AG10803 (cell line): ENCODE results near the gene THEM4.

Experiments used
- DNase-seq: peaks from one replicate; pipeline ENCODE4 v3.0.0; 2010; ENCODE audit warnings: low read depth
- H3K4me3 ChIP-seq: 2 replicates; pipeline ENCODE4 v1.5.1; 2011; ENCODE audit warnings: mild to moderate bottlenecking, low read length, control low read depth
- CTCF ChIP-seq: conservative IDR thresholded peaks from 2 replicates; pipeline ENCODE4 v1.5.1; 2011; ENCODE audit warnings: mild to moderate bottlenecking, low read length, control low read depth, inconsistent platforms

THEM4 gene

GRCh38 chr1:151942882-151943281 lies 33.6 kb upstream of the THEM4 start:
- no peak overlapping the region for H3K4me3 ChIP-seq
- peak; percentile 13 for DNase-seq
- TF ChIP-seq CTCF = no peak

- no peak overlapping the region for H3K4me3 ChIP-seq
- TF ChIP-seq CTCF = no peak
- no peak for DNase-seq
Observed at GRCh38 chr1:151940541-151940940, 31.2 kb upstream of the THEM4 start.

- no peak for DNase-seq
- no peak overlapping the region for H3K4me3 ChIP-seq
- no peak for TF ChIP-seq CTCF
Observed at GRCh38 chr1:151939779-151940178, 30.5 kb upstream of the THEM4 start.

GRCh38 chr1:151939141-151939540 lies 29.8 kb upstream of the THEM4 start:
- no peak for DNase-seq
- H3K4me3 ChIP-seq = no peak overlapping the region
- TF ChIP-seq CTCF = no peak

GRCh38 chr1:151936653-151937052 lies 27.3 kb upstream of the THEM4 start:
- DNase-seq = no peak
- no peak overlapping the region for H3K4me3 ChIP-seq
- no peak for TF ChIP-seq CTCF

GRCh38 chr1:151935894-151936602 lies 26.7 kb upstream of the THEM4 start:
- no peak for TF ChIP-seq CTCF
- H3K4me3 ChIP-seq = no peak overlapping the region
- DNase-seq = no peak

GRCh38 chr1:151935154-151935553 lies 25.8 kb upstream of the THEM4 start:
- no peak for TF ChIP-seq CTCF
- no peak overlapping the region for H3K4me3 ChIP-seq
- DNase-seq = peak; percentile 14
